OCI-LY7 (cell line): ENCODE measurements around the gene MACROD2. TPM values are rescaled to one million over a fixed set of nuclear protein-coding genes. Genes with fewer than 3 reads are reported as not detected.

Source experiments
- BruUV-seq: library from RNA; stranded (reverse); fragments of 400-500 nt; replicated peaks from 2 replicates; lab custom pipeline; 2021; lab: Mats Ljungman, UMichigan
- CTCF ChIA-PET: fragments of 300-600 bp; sonication (Branson Sonifier 250); formaldehyde crosslinking; loops from one replicate; lab custom pipeline; 2022; ENCODE audit warnings: antibody characterized with exemption; ENCODE audit not compliant: unreplicated experiment; lab: Charles Lee
- POLR2A ChIA-PET: fragments of 300-600 bp; sonication (Branson Sonifier 250); formaldehyde crosslinking; loops from one replicate; lab custom pipeline; 2022; ENCODE audit warnings: antibody characterized with exemption; lab: Charles Lee
- DNase-seq: peaks from one replicate; pipeline ENCODE4 v3.0.0-alpha.2; 2015; ENCODE audit warnings: low spot score
- H2AFZ ChIP-seq: fragments of 200-600 bp; sonication (generic), shearing (Covaris generic); 2 replicates; pipeline ENCODE4 v1.6.1; 2014; ENCODE audit warnings: mild to moderate bottlenecking, antibody characterized with exemption, low read length, moderate library complexity
- H3K27ac ChIP-seq: fragments of 200-600 bp; sonication (generic); 2 replicates; pipeline ENCODE4 v1.5.1; 2014; ENCODE audit warnings: mixed run types, low read depth, mild to moderate bottlenecking, moderate library complexity, low read length, inconsistent platforms; ENCODE audit not compliant: poor library complexity, severe bottlenecking
- H3K36me3 ChIP-seq: fragments of 200-600 bp; sonication (generic); 2 replicates; pipeline ENCODE4 v1.6.1; 2014; ENCODE audit warnings: mild to moderate bottlenecking, antibody characterized with exemption, low read length, moderate library complexity, mixed read lengths; ENCODE audit not compliant: insufficient read depth
- H3K4me1 ChIP-seq: fragments of 200-600 bp; sonication (generic); 2 replicates; pipeline ENCODE4 v1.5.1; 2014; ENCODE audit warnings: mild to moderate bottlenecking, low read length; ENCODE audit not compliant: insufficient read depth, poor library complexity, severe bottlenecking
- H3K4me2 ChIP-seq: fragments of 200-600 bp; sonication (generic); 2 replicates; pipeline ENCODE4 v1.6.1; 2014; ENCODE audit warnings: mild to moderate bottlenecking, low read length
- H3K4me3 ChIP-seq: fragments of 200-600 bp; sonication (generic); 2 replicates; pipeline ENCODE4 v1.5.1; 2014; ENCODE audit warnings: mild to moderate bottlenecking, low read depth, low read length; ENCODE audit not compliant: poor library complexity, severe bottlenecking
- H3K79me2 ChIP-seq: fragments of 200-600 bp; sonication (generic); 2 replicates; pipeline ENCODE4 v1.6.1; 2016; ENCODE audit warnings: low read depth, mild to moderate bottlenecking, low read length, moderate library complexity, mixed read lengths; ENCODE audit not compliant: insufficient read depth
- H3K9me2 ChIP-seq: fragments of 200-600 bp; sonication (generic); 2 replicates; pipeline ENCODE4 v1.6.1; 2016; ENCODE audit warnings: mild to moderate bottlenecking, low read length, mixed read lengths; ENCODE audit not compliant: insufficient read depth
- H3K9me3 ChIP-seq: fragments of 200-600 bp; sonication (generic); 2 replicates; pipeline ENCODE4 v1.6.1; 2014; ENCODE audit warnings: mild to moderate bottlenecking, mixed run types, low read length, mixed read lengths
- H4K20me1 ChIP-seq: fragments of 200-600 bp; sonication (generic); 2 replicates; pipeline ENCODE4 v1.6.1; 2014; ENCODE audit warnings: mild to moderate bottlenecking, antibody characterized with exemption, low read length, moderate library complexity, mixed read lengths; ENCODE audit not compliant: insufficient read depth
- CTCF ChIP-seq: fragments of 200-600 bp; sonication (generic); conservative IDR thresholded peaks from 2 replicates; pipeline ENCODE4 v1.5.1; 2014; ENCODE audit warnings: mild to moderate bottlenecking, antibody characterized with exemption, low read length, moderate library complexity, mixed read lengths
- EZH2phosphoT487 ChIP-seq: fragments of 200-600 bp; sonication (generic); IDR thresholded peaks from 2 replicates; pipeline ENCODE4 v1.6.1; 2018; ENCODE audit warnings: low read depth, borderline replicate concordance, mild to moderate bottlenecking, mixed run types, antibody characterized with exemption, low read length, moderate library complexity, mixed read lengths
- intact Hi-C: fragments of 100-400 bp; cut with micrococcal nuclease; formaldehyde crosslinking; loops from one replicate; pipeline ENCODE4 v1.10.0; 2022; ENCODE audit not compliant: unreplicated experiment
- total RNA-seq, 2 experiments: library from RNA; depleted of rRNA in 1 of 2; stranded (reverse); fragments of >200 nt in 1 of 2; shearing (Covaris generic) in 1 of 2; gene quantifications; 2 replicates each; pipeline ENCODE4 v1.2.3, GENCODE V29; 2014 to 2022

The MACROD2 gene
- total RNA-seq, 2 experiments from 2014 or later = 0.09 to 4.5 TPM

- Histone ChIP-seq H3K36me3 (no peaks in the 10 kb centered on the region), H2AFZ (no peak overlapping the region), H3K4me2 (no peak overlapping the region), H3K27ac (no peak overlapping the region), H4K20me1 (no peaks in the 10 kb centered on the region), H3K9me3 (no peaks in the 10 kb centered on the region), H3K4me3 (no peak overlapping the region), H3K79me2 (no peaks in the 10 kb centered on the region), H3K9me2 (no peaks in the 10 kb centered on the region), H3K4me1 (no peaks in the 10 kb centered on the region)
- POLR2A ChIA-PET = interaction anchor here (0.9 kb wide), 1 partner anchor 1037 kb away, joined by 3 read pairs; no protein-coding TSS in a partner anchor
- CTCF ChIA-PET = no interaction called here
- no peak for DNase-seq
- TF ChIP-seq EZH2phosphoT487 (no peak), CTCF (no peak)
- intact Hi-C loops = no loop called here
- BruUV-seq = no TSS peak
These were observed 1677.9 kb downstream of the MACROD2 start for GRCh38 chr20:15673206-15673605.

GRCh38 chr20:15674253-15675060 is 1679.1 kb downstream of the MACROD2 start:
- ChIA-PET POLR2A (no interaction called here), CTCF (no interaction called here)
- Histone ChIP-seq H3K4me3 (no peak overlapping the region), H3K4me2 (no peak overlapping the region), H3K36me3 (no peaks in the 10 kb centered on the region), H3K27ac (no peak overlapping the region), H4K20me1 (no peaks in the 10 kb centered on the region), H3K4me1 (no peaks in the 10 kb centered on the region), H3K79me2 (no peaks in the 10 kb centered on the region), H3K9me3 (no peaks in the 10 kb centered on the region), H2AFZ (no peak overlapping the region), H3K9me2 (no peaks in the 10 kb centered on the region)
- DNase-seq = no peak
- intact Hi-C loops = no loop called here
- BruUV-seq = no TSS peak
- TF ChIP-seq CTCF = no peak
- no peak for TF ChIP-seq EZH2phosphoT487

- no peaks in the 10 kb centered on the region for H3K79me2 ChIP-seq
- TF ChIP-seq EZH2phosphoT487 = no peak
- TF ChIP-seq CTCF = no peak
- ChIA-PET POLR2A (no interaction called here), CTCF (no interaction called here)
- H3K4me3 ChIP-seq = no peak overlapping the region
- intact Hi-C loops = no loop called here
- H2AFZ ChIP-seq = no peak overlapping the region
- DNase-seq = no peak
- H3K9me3 ChIP-seq = no peaks in the 10 kb centered on the region
- H3K4me1 ChIP-seq = no peaks in the 10 kb centered on the region
- no peak overlapping the region for H3K27ac ChIP-seq
- H3K9me2 ChIP-seq = no peaks in the 10 kb centered on the region
- H3K4me2 ChIP-seq = no peak overlapping the region
- no peaks in the 10 kb centered on the region for H3K36me3 ChIP-seq
- H4K20me1 ChIP-seq = no peaks in the 10 kb centered on the region
- BruUV-seq = no TSS peak
These were observed 1679.8 kb downstream of the MACROD2 start for GRCh38 chr20:15675061-15675514.
